HG03521 (cell line): ENCODE data around the gene PCDHB11.
"Not testable (repeated sequence)": the region's sequence is repeated elsewhere in the genome, so short reads cannot be mapped to it uniquely, and the experiment has no call there.

ENCODE experiments used
- ATAC-seq: cut with Tn5 transposase; IDR thresholded peaks from one replicate; pipeline ENCODE4 v1.9.1; 2021; ENCODE audit warnings: mild to moderate bottlenecking, moderate library complexity; ENCODE audit not compliant: unreplicated experiment

Gene PCDHB11

GRCh38 chr5:141199359-141200235, at the start of gene PCDHB11:
PCDHB11 (plus strand) TSS chr5:141199627; CDS start chr5:141199775, 148 bp downstream.
- no peak for ATAC-seq

DNA sequence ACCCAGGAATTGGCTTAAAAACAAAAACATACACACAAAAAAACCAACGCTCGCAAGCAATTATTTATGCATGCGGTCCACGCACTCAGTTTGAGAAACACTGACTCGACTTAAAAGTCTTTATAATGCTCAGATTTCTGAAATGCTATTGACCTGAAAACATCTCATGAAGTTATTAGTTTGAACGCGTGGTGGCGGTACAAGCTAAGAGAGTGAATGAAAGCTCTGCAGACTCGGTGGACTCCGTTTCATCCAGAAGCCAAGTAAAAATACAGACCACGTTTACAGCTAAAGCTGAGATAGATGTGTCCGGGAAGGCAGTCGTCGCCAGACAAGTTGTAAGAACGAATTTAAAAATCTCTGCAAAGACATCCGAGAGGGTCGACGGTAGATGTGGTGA, 49.6 kb upstream of the PCDHB11 start, which contains the start of gene PCDHB6:
Gene PCDHB6, plus strand, starts transcription at position 246 of the 400 bp plus-strand sequence. CDS start 201 bp downstream, outside the sequence.
- no peak for ATAC-seq

GRCh38 chr5:141150224-141150992, 49.0 kb upstream of the PCDHB11 start:
- no peak for ATAC-seq

- no peak for ATAC-seq
These were observed 48.5 kb upstream of the PCDHB11 start for GRCh38 chr5:141150993-141151325.

DNA sequence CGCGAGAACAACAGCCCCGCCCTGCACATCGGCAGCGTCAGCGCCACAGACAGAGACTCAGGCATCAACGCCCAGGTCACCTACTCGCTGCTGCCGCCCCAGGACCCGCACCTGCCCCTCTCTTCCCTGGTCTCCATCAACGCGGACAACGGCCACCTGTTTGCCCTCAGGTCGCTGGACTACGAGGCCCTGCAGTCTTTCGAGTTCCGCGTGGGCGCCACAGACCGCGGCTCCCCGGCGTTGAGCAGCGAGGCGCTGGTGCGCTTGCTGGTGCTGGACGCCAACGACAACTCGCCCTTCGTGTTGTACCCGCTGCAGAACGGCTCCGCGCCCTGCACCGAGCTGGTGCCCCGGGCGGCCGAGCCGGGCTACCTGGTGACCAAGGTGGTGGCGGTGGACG, 47.8 kb upstream of the PCDHB11 start:
- ATAC-seq: not testable (repeated sequence)

- not testable (repeated sequence) for ATAC-seq
These were observed 47.3 kb upstream of the PCDHB11 start for GRCh38 chr5:141152096-141152495.

GRCh38 chr5:141155540-141156374, 43.7 kb upstream of the PCDHB11 start:
- no peak for ATAC-seq

DNA sequence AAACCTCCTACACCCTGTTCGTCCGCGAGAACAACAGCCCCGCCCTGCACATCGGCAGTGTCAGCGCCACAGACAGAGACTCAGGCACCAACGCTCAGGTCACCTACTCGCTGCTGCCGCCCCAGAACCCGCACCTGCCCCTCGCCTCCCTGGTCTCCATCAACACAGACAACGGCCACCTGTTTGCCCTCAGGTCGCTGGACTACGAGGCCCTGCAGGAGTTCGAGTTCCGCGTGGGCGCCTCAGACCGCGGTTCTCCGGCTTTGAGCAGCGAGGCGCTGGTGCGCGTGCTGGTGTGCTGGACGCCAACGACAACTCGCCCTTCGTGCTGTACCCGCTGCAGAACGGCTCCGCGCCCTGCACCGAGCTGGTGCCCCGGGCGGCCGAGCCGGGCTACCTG, 42.1 kb upstream of the PCDHB11 start:
- not testable (repeated sequence) for ATAC-seq

DNA sequence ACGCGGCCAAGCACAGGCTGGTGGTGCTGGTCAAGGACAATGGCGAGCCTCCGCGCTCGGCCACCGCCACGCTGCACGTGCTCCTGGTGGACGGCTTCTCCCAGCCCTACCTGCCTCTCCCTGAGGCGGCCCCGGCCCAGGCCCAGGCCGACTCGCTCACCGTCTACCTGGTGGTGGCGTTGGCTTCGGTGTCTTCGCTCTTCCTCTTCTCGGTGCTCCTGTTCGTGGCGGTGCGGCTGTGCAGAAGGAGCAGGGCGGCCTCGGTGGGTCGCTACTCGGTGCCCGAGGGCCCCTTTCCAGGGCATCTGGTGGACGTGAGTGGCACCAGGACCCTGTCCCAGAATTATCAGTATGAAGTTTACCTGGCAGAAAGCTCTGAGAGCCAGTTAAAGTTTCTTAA, 41.5 kb upstream of the PCDHB11 start:
- ATAC-seq: not testable (repeated sequence)

- ATAC-seq: no peak
These were observed 26.8 kb upstream of the PCDHB11 start, which contains the start of gene PCDHB7 for GRCh38 chr5:141172381-141173204. PCDHB7 (plus strand) TSS chr5:141172644; CDS start chr5:141172836, 192 bp downstream.

DNA sequence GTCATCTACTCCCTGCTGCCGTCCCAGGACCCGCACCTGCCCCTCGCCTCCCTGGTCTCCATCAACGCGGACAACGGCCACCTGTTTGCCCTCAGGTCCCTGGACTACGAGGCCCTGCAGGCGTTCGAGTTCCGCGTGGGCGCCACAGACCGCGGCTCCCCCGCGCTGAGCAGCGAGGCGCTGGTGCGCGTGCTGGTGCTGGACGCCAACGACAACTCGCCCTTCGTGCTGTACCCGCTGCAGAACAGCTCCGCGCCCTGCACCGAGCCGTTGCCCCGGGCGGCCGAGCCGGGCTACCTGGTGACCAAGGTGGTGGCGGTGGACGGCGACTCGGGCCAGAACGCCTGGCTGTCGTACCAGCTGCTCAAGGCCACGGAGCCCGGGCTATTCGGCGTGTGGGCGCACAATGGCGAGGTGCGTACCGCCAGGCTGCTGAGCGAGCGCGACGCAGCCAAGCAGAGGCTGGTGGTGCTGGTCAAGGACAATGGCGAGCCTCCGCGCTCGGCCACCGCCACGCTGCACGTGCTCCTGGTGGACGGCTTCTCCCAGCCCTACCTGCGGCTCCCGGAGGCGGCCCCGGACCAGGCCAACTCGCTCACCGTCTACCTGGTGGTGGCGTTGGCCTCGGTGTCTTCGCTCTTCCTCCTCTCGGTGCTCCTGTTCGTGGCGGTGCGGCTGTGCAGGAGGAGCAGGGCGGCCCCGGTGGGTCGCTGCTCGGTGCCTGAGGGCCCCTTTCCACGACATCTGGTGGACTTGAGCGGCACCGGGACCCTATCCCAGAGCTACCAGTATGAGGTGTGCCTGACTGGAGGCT, 24.9 kb upstream of the PCDHB11 start:
- ATAC-seq: not testable (repeated sequence)

GRCh38 chr5:141175933-141176332, 23.5 kb upstream of the PCDHB11 start:
- no peak for ATAC-seq

DNA sequence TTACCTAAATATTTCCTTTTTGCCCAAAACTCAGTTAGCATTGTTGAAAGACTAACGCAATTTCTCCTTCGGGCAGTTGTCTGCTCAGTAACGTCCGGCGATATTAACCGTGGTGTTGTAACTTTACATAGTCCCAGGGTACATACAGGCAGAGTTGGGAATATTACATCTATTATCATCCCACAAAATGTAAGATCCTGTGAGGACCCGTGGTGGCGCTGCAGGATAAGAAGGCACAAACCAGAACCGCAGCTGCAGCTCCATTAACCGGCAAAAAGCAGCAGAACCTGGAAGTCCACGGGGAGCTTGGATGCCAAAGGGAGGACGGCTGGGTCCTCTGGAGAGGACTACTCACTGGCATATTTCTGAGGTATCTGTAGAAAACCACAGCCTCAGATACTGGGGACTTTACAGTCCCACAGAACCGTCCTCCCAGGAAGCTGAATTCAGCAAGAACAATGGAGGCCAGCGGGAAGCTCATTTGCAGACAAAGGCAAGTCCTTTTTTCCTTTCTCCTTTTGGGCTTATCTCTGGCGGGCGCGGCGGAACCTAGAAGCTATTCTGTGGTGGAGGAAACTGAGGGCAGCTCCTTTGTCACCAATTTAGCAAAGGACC, 21.7 kb upstream of the PCDHB11 start, which contains the start of gene PCDHB8:
Gene PCDHB8, plus strand, starts transcription at position 214 of the 615 bp plus-strand sequence. Its CDS starts 245 bp downstream, at position 459.
- ATAC-seq: not testable (repeated sequence)

GRCh38 chr5:141179371-141179770, 20.1 kb upstream of the PCDHB11 start:
- not testable (repeated sequence) for ATAC-seq

DNA sequence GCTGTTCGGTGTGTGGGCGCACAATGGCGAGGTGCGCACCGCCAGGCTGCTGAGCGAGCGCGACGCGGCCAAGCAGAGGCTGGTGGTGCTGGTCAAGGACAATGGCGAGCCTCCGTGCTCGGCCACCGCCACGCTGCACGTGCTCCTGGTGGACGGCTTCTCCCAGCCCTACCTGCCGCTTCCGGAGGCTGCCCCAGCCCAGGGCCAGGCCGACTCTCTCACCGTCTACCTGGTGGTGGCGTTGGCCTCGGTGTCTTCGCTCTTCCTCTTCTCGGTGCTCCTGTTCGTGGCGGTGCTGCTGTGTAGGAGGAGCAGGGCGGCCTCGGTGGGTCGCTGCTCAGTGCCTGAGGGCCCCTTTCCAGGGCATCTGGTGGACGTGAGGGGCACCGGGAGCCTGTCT, 19.6 kb upstream of the PCDHB11 start:
- ATAC-seq: not testable (repeated sequence)

- ATAC-seq: no peak
These were observed 19.1 kb upstream of the PCDHB11 start for GRCh38 chr5:141180313-141180712.

DNA sequence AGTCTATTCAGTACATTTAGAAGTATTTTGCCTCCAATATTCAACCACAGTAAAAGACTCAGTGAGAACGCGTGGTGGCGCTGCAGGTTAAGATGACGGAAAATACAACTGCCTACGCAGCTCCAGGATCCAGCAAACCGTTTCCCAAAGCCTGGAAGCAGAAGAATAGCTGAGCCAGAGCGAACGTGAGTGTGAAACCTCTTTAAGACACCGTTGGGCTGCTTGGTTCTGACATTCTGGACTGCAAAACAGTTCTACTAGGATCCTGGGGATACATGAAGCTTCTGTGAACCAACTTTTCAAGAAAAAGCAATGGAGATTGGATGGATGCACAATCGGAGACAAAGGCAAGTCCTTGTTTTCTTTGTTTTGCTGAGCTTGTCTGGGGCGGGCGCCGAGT, 17.2 kb upstream of the PCDHB11 start, which contains the start of gene PCDHB16:
Gene PCDHB16, plus strand, starts transcription at position 140 of the 400 bp plus-strand sequence. Its CDS starts 173 bp downstream, at position 313.
- ATAC-seq: no peak

DNA sequence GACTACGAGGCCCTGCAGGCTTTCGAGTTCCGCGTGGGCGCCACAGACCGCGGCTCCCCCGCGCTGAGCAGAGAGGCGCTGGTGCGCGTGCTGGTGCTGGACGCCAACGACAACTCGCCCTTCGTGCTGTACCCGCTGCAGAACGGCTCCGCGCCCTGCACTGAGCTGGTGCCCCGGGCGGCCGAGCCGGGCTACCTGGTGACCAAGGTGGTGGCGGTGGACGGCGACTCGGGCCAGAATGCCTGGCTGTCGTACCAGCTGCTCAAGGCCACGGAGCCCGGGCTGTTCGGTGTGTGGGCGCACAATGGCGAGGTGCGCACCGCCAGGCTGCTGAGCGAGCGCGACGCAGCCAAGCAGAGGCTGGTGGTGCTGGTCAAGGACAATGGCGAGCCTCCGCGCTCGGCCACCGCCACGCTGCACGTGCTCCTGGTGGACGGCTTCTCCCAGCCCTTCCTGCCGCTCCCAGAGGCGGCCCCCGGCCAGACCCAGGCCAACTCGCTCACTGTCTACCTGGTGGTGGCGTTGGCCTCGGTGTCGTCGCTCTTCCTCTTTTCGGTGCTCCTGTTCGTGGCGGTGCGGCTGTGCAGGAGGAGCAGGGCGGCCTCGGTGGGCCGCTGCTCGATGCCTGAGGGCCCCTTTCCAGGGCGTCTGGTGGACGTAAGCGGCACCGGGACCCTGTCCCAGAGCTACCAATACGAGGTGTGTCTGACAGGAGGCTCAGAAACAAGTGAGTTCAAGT, 15.1 kb upstream of the PCDHB11 start:
- not testable (repeated sequence) for ATAC-seq
